Stimulated activated CD8-positive, alpha-beta memory T cell treated with anti-CD3 and anti-CD28 coated beads, Interleukin-15, amount 100 ng/mL, for 4 hours (primary cell): ENCODE data around the gene FAM169A.
"Not testable (repeated sequence)": the region's sequence is repeated elsewhere in the genome, so short reads cannot be mapped to it uniquely, and the experiment has no call there.

Experiments used
- DNase-seq, 2 donors: peaks; one replicate each; pipeline ENCODE4 v3.0.0-alpha.2; 2020; ENCODE audit warnings: low read depth in 2 of 2

FAM169A gene

GRCh38 chr5:74801197-74801596 lies 65.0 kb downstream of the FAM169A start:
- no peak for DNase-seq

- no peak for DNase-seq
Observed at GRCh38 chr5:74798977-74799911, 66.9 kb downstream of the FAM169A start.

DNA sequence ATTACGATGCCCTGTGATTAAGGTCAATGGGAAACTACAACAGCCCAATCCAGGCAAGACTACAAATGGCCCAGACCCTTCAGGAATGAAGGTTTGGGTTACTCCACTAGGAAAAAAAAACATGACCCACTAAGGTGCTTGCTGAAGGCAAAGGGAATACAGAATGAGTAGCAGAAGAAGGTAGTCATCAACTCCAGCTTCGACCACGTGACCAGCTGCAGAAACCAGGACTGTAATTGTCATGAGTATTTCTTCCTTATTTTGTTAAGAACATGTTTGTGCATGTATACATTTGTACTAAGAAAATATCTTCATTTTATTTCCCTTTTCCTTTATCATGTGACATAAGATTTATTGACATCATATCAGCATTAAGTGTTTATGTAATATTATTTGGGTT lies 74.5 kb downstream of the FAM169A start:
- not testable (repeated sequence) for DNase-seq

GRCh38 chr5:74787424-74787823 lies 78.8 kb downstream of the FAM169A start:
- no peak for DNase-seq

GRCh38 chr5:74786851-74787250 lies 79.3 kb downstream of the FAM169A start:
- no peak for DNase-seq

GRCh38 chr5:74778609-74779008 lies 87.6 kb downstream of the FAM169A start:
- no peak for DNase-seq

DNA sequence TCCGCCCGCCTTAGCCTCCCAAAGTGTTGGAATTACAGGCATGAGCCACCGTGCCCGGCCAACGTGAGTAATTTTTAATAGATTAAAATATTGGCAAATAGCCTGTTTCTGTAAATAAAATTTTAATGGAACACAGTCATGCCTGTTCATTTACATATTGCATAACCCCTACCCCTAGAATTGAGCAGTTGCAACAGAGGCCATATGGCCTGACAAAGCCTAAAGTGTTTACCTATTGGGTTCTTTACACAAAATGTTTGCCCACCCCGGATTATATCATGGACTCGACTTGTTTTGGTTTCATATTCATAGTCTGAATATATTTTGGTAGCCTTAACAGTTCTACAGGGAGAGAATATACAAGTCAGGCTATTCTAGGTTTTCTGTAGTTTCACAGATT lies 93.8 kb downstream of the FAM169A start:
- DNase-seq, result no peak

GRCh38 chr5:74767579-74767913 lies 98.6 kb downstream of the FAM169A start:
- DNase-seq, result no peak

DNA sequence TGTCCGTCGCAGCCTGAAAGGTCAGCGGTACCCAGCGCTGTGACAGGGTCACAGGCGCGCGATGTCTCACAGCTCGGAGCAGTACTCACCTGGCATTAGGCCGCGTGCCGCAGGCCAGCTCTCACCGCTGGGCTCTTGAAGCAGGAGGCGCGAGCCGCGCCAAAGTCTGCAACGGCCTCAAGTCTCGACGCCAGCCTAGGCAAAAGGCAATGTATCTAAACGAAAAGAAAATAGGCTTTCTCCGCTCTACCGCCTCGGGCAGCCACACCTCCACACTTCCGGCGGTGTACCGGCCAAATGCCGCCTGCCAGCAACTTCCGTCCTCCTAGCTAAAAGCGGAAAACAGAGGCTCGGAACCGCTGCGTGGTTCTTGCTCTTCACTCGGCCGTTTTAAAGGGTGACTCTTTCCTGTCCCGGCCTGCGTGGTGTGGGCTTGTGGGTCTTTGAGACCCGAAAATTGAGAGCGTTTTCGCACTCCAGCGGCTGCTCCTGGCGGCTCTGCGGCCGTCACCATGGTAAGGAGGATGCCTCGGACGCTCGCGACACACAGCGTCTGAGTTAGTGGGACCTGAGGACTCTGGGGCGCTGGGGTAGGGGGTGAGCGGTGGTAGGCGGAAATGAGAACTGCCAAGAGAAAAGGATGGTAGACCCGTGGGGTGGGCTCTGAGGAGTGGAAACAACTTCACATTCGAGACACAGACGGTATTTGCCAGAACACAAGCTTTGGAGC lies 99.2 kb downstream of the FAM169A start, which contains the start of the genes GFM2 and NSA2:
Gene GFM2 (minus strand): TSS at position 269 of the 730 bp plus-strand sequence. CDS start 3,375 bp downstream, outside the sequence.
Gene NSA2 (plus strand): TSS at position 401 of the 730 bp plus-strand sequence. CDS start 112 bp downstream, at position 513.
- peak; percentile 85 to 87 for DNase-seq

DNA sequence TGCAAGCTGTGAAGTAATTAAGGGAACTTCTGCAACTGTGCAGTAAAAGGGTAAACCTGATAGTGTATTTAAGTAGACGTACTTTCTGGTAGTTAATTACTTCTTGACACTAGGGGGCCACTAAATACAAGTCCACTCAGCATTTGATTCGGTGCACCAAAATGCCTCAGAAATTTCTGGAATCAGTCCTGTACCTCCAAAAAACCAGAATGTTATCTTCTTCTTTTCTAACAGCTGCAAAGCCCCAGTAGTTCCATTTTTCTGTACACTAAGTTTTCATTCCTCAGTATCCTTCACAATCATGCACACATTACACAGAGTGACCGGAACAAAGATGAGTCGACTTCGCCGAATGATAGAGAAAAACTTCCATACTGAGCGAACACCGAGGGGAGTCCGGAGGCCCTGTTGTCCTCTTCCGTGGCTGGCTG lies 99.8 kb downstream of the FAM169A start:
- DNase-seq, result no peak

- DNase-seq, result no peak
Observed at GRCh38 chr5:74765929-74766328, 100.3 kb downstream of the FAM169A start.

DNA sequence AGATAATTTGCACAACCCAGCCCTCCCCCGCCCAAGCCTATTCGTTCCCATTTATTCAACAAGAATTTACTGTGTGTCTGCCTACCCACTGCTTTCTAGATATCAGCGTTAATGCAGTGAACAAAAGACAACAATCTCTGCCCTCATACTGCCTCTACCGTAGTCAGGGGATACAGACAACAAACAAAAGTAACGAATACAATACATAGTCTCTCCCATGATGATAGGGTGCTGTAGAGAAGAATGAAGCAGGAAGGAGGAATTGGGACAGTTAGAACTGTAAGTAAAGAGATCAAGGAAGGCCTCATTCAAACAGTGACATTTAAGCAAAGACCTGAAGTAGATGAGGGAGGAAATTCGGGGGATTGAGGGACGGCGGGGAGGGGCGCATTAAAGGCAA lies 101.0 kb downstream of the FAM169A start:
- no peak for DNase-seq

GRCh38 chr5:74763504-74763903 lies 102.7 kb downstream of the FAM169A start:
- no peak for DNase-seq

DNA sequence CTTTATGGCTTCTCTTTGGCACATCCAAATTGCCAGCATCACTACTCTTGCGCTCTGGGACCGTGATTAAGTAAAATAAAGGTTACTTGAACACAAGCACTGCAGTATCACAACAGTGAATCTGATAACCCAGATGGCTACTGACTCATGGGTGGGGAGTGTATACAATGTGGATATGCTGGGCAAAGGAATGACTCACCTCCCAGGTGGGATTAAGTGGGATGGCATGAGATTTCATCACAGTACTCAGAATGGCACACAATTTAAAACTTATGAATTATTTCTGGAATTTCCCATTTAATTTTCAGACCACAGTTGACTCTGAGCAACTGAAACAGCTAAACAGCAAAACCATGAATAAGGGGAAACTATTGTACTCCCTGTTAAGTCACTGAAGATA lies 103.6 kb downstream of the FAM169A start:
- no peak for DNase-seq

DNA sequence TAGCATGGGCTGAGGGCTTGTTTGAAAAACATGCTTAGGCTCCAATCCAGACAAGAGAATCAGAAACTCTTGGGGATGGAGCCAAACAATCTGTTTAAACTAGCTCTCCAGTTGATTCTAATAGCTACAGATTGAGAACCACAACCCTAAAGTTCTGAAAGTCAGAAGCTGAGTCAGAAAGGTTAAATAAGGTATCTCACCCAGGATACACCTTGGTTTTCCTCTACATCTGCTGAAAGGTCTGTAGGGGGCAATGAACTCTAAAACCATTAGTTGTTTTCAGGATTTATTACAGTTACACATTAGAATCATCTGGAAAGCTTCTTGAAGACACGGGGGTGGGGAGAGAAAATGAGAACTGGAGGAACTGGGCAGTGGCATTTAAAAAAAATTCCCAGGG lies 104.9 kb downstream of the FAM169A start:
- no peak for DNase-seq

GRCh38 chr5:74748742-74749141 lies 117.4 kb downstream of the FAM169A start:
- not testable (repeated sequence) for DNase-seq

DNA sequence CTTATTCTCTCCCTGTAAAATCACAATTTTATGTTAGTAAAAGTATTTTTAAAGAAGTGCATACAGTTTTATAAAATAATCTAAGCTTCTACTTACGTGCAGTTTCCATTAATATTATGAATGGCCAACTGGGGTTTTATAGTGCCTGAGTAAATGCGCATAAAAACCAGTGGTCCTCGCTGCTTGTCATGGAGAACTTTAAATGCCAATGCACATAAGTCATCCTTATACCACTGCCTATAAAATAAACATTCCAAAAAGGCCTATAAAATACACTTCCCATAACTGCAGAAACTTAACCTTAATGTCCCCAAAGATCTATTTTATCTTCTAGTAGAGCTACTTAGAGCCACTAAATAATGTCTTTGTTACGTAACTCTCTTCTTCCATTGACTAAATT lies 127.8 kb downstream of the FAM169A start:
- DNase-seq, result no peak

- DNase-seq, result no peak
Observed at GRCh38 chr5:74736759-74737158, 129.4 kb downstream of the FAM169A start.
